HTERT RPE-1 (cell line): Measurements from ENCODE around the gene TMEM95.

Experiments used
- in situ Hi-C: fragments of 300-500 bp; cut with MboI; formaldehyde crosslinking; loops from 4 replicates; pipeline ENCODE4 v1.14.3; 2020; ENCODE audit warnings: low sequenced_read_pairs

The TMEM95 gene

DNA sequence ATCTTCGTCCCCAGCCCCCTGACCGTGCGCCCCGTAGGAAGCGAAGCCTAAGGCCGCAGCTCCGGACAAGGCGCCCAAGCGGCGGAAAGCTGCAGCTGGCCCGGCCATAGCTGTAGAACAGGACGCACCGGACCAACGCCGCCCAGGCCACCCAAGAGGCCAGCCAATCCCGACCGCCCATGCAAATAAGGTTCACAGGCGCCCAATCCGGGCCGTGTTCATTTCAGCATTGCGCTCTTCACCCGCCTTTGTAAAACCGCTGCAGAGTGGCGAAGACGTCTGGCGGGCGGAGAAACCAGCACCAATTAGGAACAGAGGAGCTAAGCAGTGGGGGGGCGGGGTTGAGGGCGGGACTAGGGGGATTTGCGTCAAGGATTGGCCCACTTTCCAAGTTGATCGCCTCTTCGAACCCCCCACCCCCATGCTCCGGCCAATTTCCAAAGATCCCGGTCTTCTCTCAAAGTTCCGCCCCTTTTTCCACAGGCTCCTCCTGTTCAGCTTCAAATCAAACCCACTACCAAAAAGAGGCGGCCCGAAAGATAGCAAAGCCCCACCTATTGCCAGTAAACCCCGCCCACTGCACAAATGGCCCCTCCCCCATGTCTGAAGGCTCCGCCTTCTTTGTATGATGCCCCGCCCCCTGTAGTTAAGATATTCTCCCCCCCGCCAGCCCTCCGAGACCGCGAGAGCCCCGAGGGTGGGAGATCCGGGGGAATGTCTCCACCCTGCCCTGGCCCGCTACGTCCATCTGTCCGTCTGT lies 49.2 kb downstream of the TMEM95 start, which contains the start of gene TMEM256:
Gene TMEM256 (minus strand): TSS at position 121 of the 760 bp plus-strand sequence. CDS start 13 bp downstream, at position 108.
- in situ Hi-C loops, result no loop called here

DNA sequence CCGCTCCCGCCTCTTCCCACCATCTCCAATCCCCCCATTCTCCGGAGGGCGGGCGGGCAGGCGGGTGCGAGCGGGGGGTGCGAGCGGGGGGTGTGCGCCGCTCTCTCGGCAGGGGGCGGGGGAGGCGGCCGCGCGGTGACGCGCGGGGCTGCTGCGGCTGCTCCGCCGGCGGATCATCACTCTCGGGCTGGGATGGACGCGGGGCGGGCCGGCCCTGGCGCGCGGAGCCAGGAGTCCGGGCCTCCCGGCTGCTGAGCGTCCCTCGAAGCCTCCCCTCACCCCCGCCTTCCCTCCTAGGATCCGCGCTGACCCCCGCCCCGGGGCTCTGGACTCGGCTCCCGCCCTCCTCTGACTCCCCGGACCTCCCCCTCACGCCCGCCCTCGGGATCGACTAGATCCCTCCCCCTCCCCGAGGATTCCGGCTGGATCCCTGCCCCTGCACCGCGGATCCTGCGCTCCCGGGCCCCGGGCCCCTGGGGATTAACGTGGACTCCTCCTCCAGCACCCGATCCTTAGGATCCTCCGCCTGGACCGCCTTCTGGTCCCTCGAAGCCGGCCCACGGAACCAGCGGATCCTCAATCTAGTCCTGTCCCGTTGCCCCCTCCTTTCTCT lies 49.9 kb downstream of the TMEM95 start:
- in situ Hi-C loops, result no loop called here

DNA sequence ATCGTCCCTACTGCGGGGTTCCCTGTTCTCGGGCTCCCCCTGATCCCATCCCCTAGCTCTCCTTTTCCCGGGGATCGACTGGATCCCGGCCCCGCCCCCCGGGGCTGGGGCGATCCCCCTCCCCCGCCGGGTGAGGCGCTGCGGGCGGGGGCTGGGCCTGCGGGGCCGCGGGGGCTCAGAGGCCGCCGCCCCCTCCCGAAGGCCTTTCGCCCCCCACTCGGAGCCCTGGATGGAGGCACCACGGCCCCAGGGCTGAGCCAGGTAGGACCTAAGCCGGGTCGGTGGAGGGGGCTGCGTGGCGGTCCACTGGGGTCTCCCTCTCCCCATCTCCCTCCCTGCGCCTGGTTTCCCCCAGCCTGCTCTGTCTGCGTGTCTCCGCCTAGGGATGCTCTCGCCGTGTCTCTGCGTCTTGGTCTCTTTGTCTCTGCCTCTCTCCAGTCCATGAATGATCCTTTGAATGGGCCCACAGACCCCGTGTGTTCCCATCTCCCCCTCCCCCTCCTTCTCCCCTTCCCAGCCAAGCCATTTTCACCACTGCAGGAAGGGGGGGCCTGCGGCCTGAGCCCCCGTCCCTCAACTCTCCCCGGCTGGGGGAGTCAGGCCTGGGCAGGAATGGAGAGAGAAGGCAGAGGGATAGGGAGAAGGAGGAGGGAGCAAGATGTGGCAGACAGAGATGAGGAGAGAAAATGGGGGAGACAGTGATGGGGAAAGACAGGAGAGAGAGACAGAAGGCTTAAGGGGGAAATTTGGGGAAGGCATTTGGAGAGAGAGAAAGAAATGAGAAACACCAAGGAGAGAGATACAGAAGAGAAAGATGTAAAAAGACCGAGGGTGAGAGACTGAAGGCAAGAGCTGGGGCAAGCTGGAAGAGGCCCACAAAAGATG lies 50.6 kb downstream of the TMEM95 start:
- in situ Hi-C loops, result no loop called here

DNA sequence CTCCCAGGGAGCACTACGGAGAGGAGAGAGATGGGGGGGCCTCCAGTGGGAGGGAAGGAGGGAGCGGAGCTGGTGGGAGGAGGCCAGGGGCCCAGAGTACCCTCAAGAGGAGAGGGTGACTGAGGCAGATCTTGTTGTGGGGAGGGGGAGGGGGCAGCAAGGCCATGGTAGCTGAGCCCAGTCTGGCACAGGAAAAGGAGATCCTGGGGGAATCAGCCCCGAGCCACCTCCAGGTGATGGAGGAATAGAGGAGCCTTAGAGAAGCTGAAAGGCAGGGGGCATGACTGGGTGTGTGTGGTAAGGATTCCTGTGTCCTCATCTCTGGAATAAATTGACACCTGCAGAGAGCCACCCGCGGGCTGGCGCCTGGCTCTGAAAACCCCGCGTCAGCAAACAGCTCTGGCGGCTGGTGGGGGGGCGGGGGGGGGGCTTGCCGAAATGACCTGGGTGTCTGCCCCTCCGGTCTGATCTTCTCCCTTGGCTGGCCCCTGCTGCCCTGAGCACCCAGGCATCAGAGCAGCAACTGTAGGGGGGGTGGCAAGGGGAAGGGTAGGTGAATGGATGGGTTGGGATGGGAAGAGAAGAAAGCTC lies 51.4 kb downstream of the TMEM95 start:
- in situ Hi-C loops, result no loop called here
